Adipocyte (in vitro differentiated cells): Measurements from ENCODE around the gene SLIT3.
"Not testable (repeated sequence)": the region's sequence is repeated elsewhere in the genome, so short reads cannot be mapped to it uniquely, and the experiment has no call there.

Experiments used
- DNase-seq: peaks from one replicate; pipeline ENCODE4 v3.0.0-alpha.2; 2015; ENCODE audit warnings: low read depth
- H3K27me3 ChIP-seq: replicated peaks from 2 replicates; pipeline ENCODE4 v1.7.0; 2013; ENCODE audit warnings: mild to moderate bottlenecking, low read length, moderate library complexity; ENCODE audit not compliant: control insufficient read depth, insufficient read depth
- H3K36me3 ChIP-seq: 2 replicates; pipeline ENCODE4 v1.7.0; 2013; ENCODE audit warnings: low read length, mild to moderate bottlenecking, moderate library complexity; ENCODE audit not compliant: control insufficient read depth, insufficient read depth, severe bottlenecking
- H3K4me1 ChIP-seq: 2 replicates; pipeline ENCODE4 v1.7.0; 2013; ENCODE audit warnings: mild to moderate bottlenecking, low read length, moderate library complexity; ENCODE audit not compliant: control insufficient read depth, insufficient read depth
- H3K4me3 ChIP-seq: 2 replicates; pipeline ENCODE4 v1.7.0; 2013; ENCODE audit warnings: mild to moderate bottlenecking, low read length, moderate library complexity
- H3K9ac ChIP-seq: 2 replicates; pipeline ENCODE4 v1.7.0; 2013; ENCODE audit warnings: mild to moderate bottlenecking, low read length, moderate library complexity
- H3K9me3 ChIP-seq: 2 replicates; pipeline ENCODE4 v1.7.0; 2013; ENCODE audit warnings: mild to moderate bottlenecking, low read length, moderate library complexity; ENCODE audit not compliant: control insufficient read depth

The SLIT3 gene

GRCh38 chr5:169140215-169140614, 160.7 kb downstream of the SLIT3 start:
- H3K27me3 ChIP-seq, H3K9ac ChIP-seq, H3K4me3 ChIP-seq, H3K9me3 ChIP-seq, H3K36me3 ChIP-seq, DNase-seq: not testable (repeated sequence)
- peaks cover 19% of the 10 kb centered on the region for H3K4me1 ChIP-seq

GRCh38 chr5:169139480-169140050, 161.4 kb downstream of the SLIT3 start:
- Histone ChIP-seq H3K27me3 (no peaks in the 10 kb centered on the region), H3K9me3 (no peaks in the 10 kb centered on the region), H3K9ac (no peak overlapping the region), H3K36me3 (peaks cover 6% of the 10 kb centered on the region), H3K4me1 (peaks cover 19% of the 10 kb centered on the region), H3K4me3 (peak overlapping the region; percentile 0)
- DNase-seq = no peak

GRCh38 chr5:169133531-169133930, 167.4 kb downstream of the SLIT3 start:
- Histone ChIP-seq H3K4me1 (peaks cover 12% of the 10 kb centered on the region), H3K4me3 (no peak overlapping the region), H3K9ac (no peak overlapping the region)

GRCh38 chr5:169132302-169132660, 168.7 kb downstream of the SLIT3 start:
- H3K4me3 ChIP-seq = no peak overlapping the region
- H3K9me3 ChIP-seq = no peaks in the 10 kb centered on the region
- H3K27me3 ChIP-seq = no peaks in the 10 kb centered on the region
- DNase-seq = no peak
- H3K9ac ChIP-seq = no peak overlapping the region
- H3K36me3 ChIP-seq = peaks cover 11% of the 10 kb centered on the region
- H3K4me1 ChIP-seq = peaks cover 12% of the 10 kb centered on the region

More at GRCh38 chr5:169133531-169133930, 167.4 kb downstream of the SLIT3 start:
- DNase-seq = no peak
- Histone ChIP-seq H3K27me3 (no peaks in the 10 kb centered on the region), H3K36me3 (peaks cover 11% of the 10 kb centered on the region), H3K9me3 (no peaks in the 10 kb centered on the region)

GRCh38 chr5:169131616-169132301, 169.2 kb downstream of the SLIT3 start:
- Histone ChIP-seq H3K9me3 (no peaks in the 10 kb centered on the region), H3K36me3 (peaks cover 11% of the 10 kb centered on the region), H3K9ac (no peak overlapping the region), H3K4me3 (no peak overlapping the region), H3K4me1 (peaks cover 12% of the 10 kb centered on the region), H3K27me3 (no peaks in the 10 kb centered on the region)
- peak; percentile 36 for DNase-seq

GRCh38 chr5:169128679-169129078, 172.3 kb downstream of the SLIT3 start:
- no peak for DNase-seq
- peaks cover 17% of the 10 kb centered on the region for H3K36me3 ChIP-seq
- H3K4me1 ChIP-seq = peaks cover 21% of the 10 kb centered on the region
- H3K27me3 ChIP-seq = no peaks in the 10 kb centered on the region
- no peak overlapping the region for H3K9ac ChIP-seq
- H3K9me3 ChIP-seq = peaks cover under 1% of the 10 kb centered on the region
- H3K4me3 ChIP-seq = no peak overlapping the region

GRCh38 chr5:169127431-169127830, 173.5 kb downstream of the SLIT3 start:
- Histone ChIP-seq H3K9me3 (peaks cover 2% of the 10 kb centered on the region), H3K36me3 (peaks cover 14% of the 10 kb centered on the region), H3K9ac (no peak overlapping the region), H3K4me1 (peaks cover 21% of the 10 kb centered on the region), H3K27me3 (no peaks in the 10 kb centered on the region), H3K4me3 (no peak overlapping the region)
- no peak for DNase-seq

- peaks cover 2% of the 10 kb centered on the region for H3K9me3 ChIP-seq
- H3K4me3 ChIP-seq = no peak overlapping the region
- no peak for DNase-seq
- H3K36me3 ChIP-seq = peaks cover 14% of the 10 kb centered on the region
- H3K27me3 ChIP-seq = no peaks in the 10 kb centered on the region
- H3K9ac ChIP-seq = no peak overlapping the region
- H3K4me1 ChIP-seq = peaks cover 21% of the 10 kb centered on the region
Measured at GRCh38 chr5:169126481-169127021, 174.4 kb downstream of the SLIT3 start.

- no peak for DNase-seq
- no peak overlapping the region for H3K9ac ChIP-seq
- H3K4me1 ChIP-seq = peaks cover 15% of the 10 kb centered on the region
- no peaks in the 10 kb centered on the region for H3K27me3 ChIP-seq
- peaks cover 2% of the 10 kb centered on the region for H3K9me3 ChIP-seq
- H3K4me3 ChIP-seq = no peak overlapping the region
- peaks cover 14% of the 10 kb centered on the region for H3K36me3 ChIP-seq
Measured at GRCh38 chr5:169125571-169125970, 175.4 kb downstream of the SLIT3 start.

- DNase-seq = no peak
- H3K9me3 ChIP-seq = peaks cover 2% of the 10 kb centered on the region
- H3K27me3 ChIP-seq = no peaks in the 10 kb centered on the region
- H3K4me1 ChIP-seq = peaks cover 15% of the 10 kb centered on the region
- H3K4me3 ChIP-seq = no peak overlapping the region
- peaks cover 22% of the 10 kb centered on the region for H3K36me3 ChIP-seq
- H3K9ac ChIP-seq = no peak overlapping the region
Measured at GRCh38 chr5:169122951-169123350, 178.0 kb downstream of the SLIT3 start.

- no peak overlapping the region for H3K9ac ChIP-seq
- no peak overlapping the region for H3K4me3 ChIP-seq
Measured at GRCh38 chr5:169121630-169122420, 179.1 kb downstream of the SLIT3 start.

More at GRCh38 chr5:169121630-169122420, 179.1 kb downstream of the SLIT3 start:
- no peaks in the 10 kb centered on the region for H3K27me3 ChIP-seq
- peaks cover 15% of the 10 kb centered on the region for H3K4me1 ChIP-seq
- H3K36me3 ChIP-seq = peaks cover 22% of the 10 kb centered on the region
- peaks cover 2% of the 10 kb centered on the region for H3K9me3 ChIP-seq
- DNase-seq = no peak
